Parathyroid adenoma (tissue), 2 donors: ENCODE data around the gene RAPGEF2.

Source experiments
- H2AFZ ChIP-seq: fragments of 300-600 bp; sonication (generic); one replicate; pipeline ENCODE4 v1.7.0; 2017; ENCODE audit warnings: antibody characterized with exemption, mild to moderate bottlenecking
- H3K27ac ChIP-seq: fragments of 300-600 bp; sonication (generic); one replicate; pipeline ENCODE4 v1.7.0; 2017
- H3K27me3 ChIP-seq: fragments of 300-600 bp; sonication (generic); one replicate; pipeline ENCODE4 v1.7.0; 2017; ENCODE audit warnings: low read length; ENCODE audit not compliant: control insufficient read depth, insufficient read depth
- H3K36me3 ChIP-seq: fragments of 300-600 bp; sonication (generic); one replicate; pipeline ENCODE4 v1.7.0; 2017; ENCODE audit warnings: low read length; ENCODE audit not compliant: control insufficient read depth, insufficient read depth
- H3K4me1 ChIP-seq: fragments of 300-600 bp; sonication (generic); one replicate; pipeline ENCODE4 v1.7.0; 2017; ENCODE audit warnings: control low read depth
- H3K4me2 ChIP-seq: fragments of 300-600 bp; sonication (generic); one replicate; pipeline ENCODE4 v1.7.0; 2017; ENCODE audit warnings: low read length
- H3K4me3 ChIP-seq: fragments of 300-600 bp; sonication (generic); one replicate; pipeline ENCODE4 v1.7.0; 2017; ENCODE audit warnings: low read depth, low read length
- H3K79me2 ChIP-seq: fragments of 300-600 bp; sonication (generic); one replicate; pipeline ENCODE4 v1.7.0; 2017; ENCODE audit warnings: control low read depth
- H3K9ac ChIP-seq: fragments of 300-600 bp; sonication (generic); one replicate; pipeline ENCODE4 v1.7.0; 2017; ENCODE audit warnings: mild to moderate bottlenecking
- H3K9me3 ChIP-seq: fragments of 300-600 bp; sonication (generic); one replicate; pipeline ENCODE4 v1.7.0; 2017; ENCODE audit warnings: low read length; ENCODE audit not compliant: control insufficient read depth
- CTCF ChIP-seq: fragments of 300-600 bp; sonication (generic); IDR thresholded peaks from one replicate; pipeline ENCODE4 v1.7.0; 2017; ENCODE audit warnings: antibody characterized with exemption, mild to moderate bottlenecking
- donor health status: primary hyperparathyroidism.

Gene RAPGEF2

GRCh38 chr4:159352609-159353008, 249.7 kb downstream of the RAPGEF2 start:
- no peaks in the 10 kb centered on the region for H3K79me2 ChIP-seq
- no peaks in the 10 kb centered on the region for H3K36me3 ChIP-seq

GRCh38 chr4:159353422-159354116, 250.7 kb downstream of the RAPGEF2 start:
- H3K36me3 ChIP-seq: no peaks in the 10 kb centered on the region
- H3K79me2 ChIP-seq: no peaks in the 10 kb centered on the region
- no peak overlapping the region for H3K9ac ChIP-seq
- H3K9me3 ChIP-seq: no peaks in the 10 kb centered on the region
- no peaks in the 10 kb centered on the region for H3K4me1 ChIP-seq
- no peak overlapping the region for H3K4me3 ChIP-seq
- no peak overlapping the region for H2AFZ ChIP-seq
- TF ChIP-seq CTCF: no peak
- no peak overlapping the region for H3K27ac ChIP-seq
- no peak overlapping the region for H3K4me2 ChIP-seq
- no peaks in the 10 kb centered on the region for H3K27me3 ChIP-seq

More at GRCh38 chr4:159352609-159353008, 249.7 kb downstream of the RAPGEF2 start:
- no peak overlapping the region for H3K4me3 ChIP-seq
- H3K27ac ChIP-seq: no peak overlapping the region
- H3K27me3 ChIP-seq: no peaks in the 10 kb centered on the region
- no peaks in the 10 kb centered on the region for H3K4me1 ChIP-seq
- H3K9ac ChIP-seq: no peak overlapping the region
- H3K9me3 ChIP-seq: no peaks in the 10 kb centered on the region
- TF ChIP-seq CTCF: no peak
- H3K4me2 ChIP-seq: no peak overlapping the region
- no peak overlapping the region for H2AFZ ChIP-seq

- no peaks in the 10 kb centered on the region for H3K36me3 ChIP-seq
- no peak for TF ChIP-seq CTCF
These were observed 252.6 kb downstream of the RAPGEF2 start for GRCh38 chr4:159355466-159355865.

GRCh38 chr4:159357350-159357749, 254.5 kb downstream of the RAPGEF2 start:
- no peak overlapping the region for H3K9ac ChIP-seq
- H3K4me3 ChIP-seq: no peak overlapping the region
- no peak overlapping the region for H3K4me2 ChIP-seq
- no peaks in the 10 kb centered on the region for H3K36me3 ChIP-seq
- H3K4me1 ChIP-seq: no peaks in the 10 kb centered on the region
- H2AFZ ChIP-seq: no peak overlapping the region
- no peaks in the 10 kb centered on the region for H3K27me3 ChIP-seq
- no peak for TF ChIP-seq CTCF
- H3K9me3 ChIP-seq: no peaks in the 10 kb centered on the region
- no peaks in the 10 kb centered on the region for H3K79me2 ChIP-seq
- no peak overlapping the region for H3K27ac ChIP-seq

More at GRCh38 chr4:159355466-159355865, 252.6 kb downstream of the RAPGEF2 start:
- Histone ChIP-seq H3K9ac (no peak overlapping the region), H3K27ac (no peak overlapping the region), H3K27me3 (no peaks in the 10 kb centered on the region), H3K79me2 (no peaks in the 10 kb centered on the region), H3K4me3 (no peak overlapping the region), H2AFZ (no peak overlapping the region), H3K4me2 (no peak overlapping the region), H3K9me3 (no peaks in the 10 kb centered on the region), H3K4me1 (no peaks in the 10 kb centered on the region)

GRCh38 chr4:159358226-159358625, 255.3 kb downstream of the RAPGEF2 start:
- Histone ChIP-seq H3K9me3 (no peaks in the 10 kb centered on the region), H2AFZ (no peak overlapping the region), H3K27me3 (no peaks in the 10 kb centered on the region), H3K4me3 (no peak overlapping the region), H3K9ac (no peak overlapping the region), H3K27ac (no peak overlapping the region), H3K4me1 (no peaks in the 10 kb centered on the region), H3K4me2 (no peak overlapping the region), H3K36me3 (no peaks in the 10 kb centered on the region), H3K79me2 (no peaks in the 10 kb centered on the region)
- TF ChIP-seq CTCF: no peak
